ENCODE results near the gene VPS26B.
A peak's percentile ranks its signal among the peaks of the same experiment; 100 is the strongest.

VPS26B gene

GRCh38 chr11:134229126-134229790, 4.8 kb downstream of the VPS26B start:
- no peak for DNase-seq (ENCODE audit: low read depth, low spot score)
- no peak overlapping the region for H3K4me3 ChIP-seq (ENCODE audit: low read length)

GRCh38 chr11:134230339-134230738, 5.9 kb downstream of the VPS26B start:
- DNase-seq (ENCODE audit: low read depth, low spot score), result no peak
- H3K4me3 ChIP-seq (ENCODE audit: low read length), result no peak overlapping the region

GRCh38 chr11:134231958-134232659, 7.6 kb downstream of the VPS26B start:
- H3K4me3 ChIP-seq (ENCODE audit: low read length), result no peak overlapping the region
- no peak for DNase-seq (ENCODE audit: low read depth, low spot score)

DNA sequence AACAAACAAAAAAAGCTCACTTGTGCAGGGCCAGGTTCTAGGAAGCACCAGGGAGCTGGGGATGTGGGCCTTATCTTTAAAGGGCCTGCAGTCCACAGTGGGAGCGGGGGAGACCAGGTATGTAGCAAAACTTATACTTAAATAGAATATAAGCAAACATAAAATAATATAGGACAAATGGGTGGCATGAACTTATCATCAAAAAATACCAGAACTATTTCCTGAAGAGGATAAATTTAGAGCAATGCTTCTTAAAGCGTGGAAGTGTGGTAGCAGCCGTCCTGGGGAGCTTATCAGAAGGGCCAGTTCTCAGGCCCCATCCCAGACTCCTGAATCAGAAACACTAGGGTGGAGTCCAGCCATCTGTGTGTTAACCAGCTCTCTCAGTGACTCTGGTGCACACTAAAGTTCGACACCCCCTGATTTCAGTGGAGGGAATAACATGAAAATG, 9.3 kb downstream of the VPS26B start:
- no peak for DNase-seq (ENCODE audit: low read depth, low spot score)

DNA sequence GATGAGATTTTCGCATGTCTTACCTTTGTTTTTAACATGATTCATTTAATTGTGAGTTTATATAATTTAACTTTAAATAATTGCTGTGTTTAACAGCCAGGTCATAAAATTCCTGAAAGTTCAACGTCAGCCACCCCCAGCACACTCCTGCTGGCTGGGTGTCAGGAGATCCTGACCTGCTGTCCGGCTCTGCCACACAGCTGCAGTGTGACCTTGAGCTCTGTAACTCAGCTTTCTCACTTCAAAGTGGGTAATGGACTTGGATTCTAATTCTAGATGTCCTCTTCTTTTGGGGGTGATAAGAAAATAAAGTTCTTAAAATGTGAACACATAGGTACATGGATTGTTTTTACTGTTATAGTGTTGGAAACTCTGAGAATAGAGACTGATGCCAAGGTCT, 10.9 kb downstream of the VPS26B start:
- no peak for DNase-seq (ENCODE audit: low read depth, low spot score)
- H3K4me3 ChIP-seq (ENCODE audit: low read length), result no peak overlapping the region

More for the DNA sequence above, 9.3 kb downstream of the VPS26B start:
- H3K4me3 ChIP-seq (ENCODE audit: low read length), result no peak overlapping the region

DNA sequence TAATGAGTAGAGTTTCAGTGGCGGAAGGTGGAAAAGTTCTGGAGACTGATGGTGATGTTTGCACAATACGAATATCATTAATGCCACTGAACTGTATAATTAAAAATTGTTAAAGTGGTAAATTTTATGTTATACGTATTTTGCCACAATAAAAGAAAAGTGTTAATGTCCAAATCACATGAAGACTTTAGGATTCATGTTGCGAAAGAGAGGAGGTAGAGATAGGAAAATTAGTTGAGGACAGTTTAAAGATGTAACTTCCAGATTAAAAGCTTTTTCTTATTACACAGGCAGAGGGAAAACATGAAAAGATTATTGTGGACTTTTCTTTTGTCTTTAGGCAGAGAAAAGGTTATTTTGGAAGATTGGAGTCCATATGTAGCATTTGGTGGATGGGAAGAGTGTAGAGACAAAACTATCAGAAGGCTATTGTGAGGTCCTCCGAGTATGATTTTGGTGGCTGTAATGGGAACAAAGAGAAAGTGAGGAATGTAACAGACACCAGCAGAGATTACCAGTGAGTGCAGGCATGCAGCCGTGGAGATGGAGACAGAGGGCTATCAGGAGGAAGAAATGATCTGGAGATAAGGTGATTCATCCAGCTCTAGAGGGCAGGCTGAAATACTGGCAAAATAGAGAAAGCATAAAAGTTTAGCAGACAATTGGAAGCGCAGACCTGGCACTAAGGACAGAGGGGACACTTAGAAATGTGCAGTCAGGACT, 12.5 kb downstream of the VPS26B start:
- DNase-seq (ENCODE audit: low read depth, low spot score), result no peak
- H3K4me3 ChIP-seq (ENCODE audit: low read length), result no peak overlapping the region

- DNase-seq (ENCODE audit: low read depth, low spot score), result no peak
- no peak overlapping the region for H3K4me3 ChIP-seq (ENCODE audit: low read length)
Observed at GRCh38 chr11:134237557-134237922, 13.1 kb downstream of the VPS26B start.

- H3K4me3 ChIP-seq (ENCODE audit: low read length), result no peak overlapping the region
Observed at GRCh38 chr11:134238956-134239355, 14.5 kb downstream of the VPS26B start.

GRCh38 chr11:134240592-134240991, 16.1 kb downstream of the VPS26B start:
- no peak for DNase-seq (ENCODE audit: low read depth, low spot score)
- no peak overlapping the region for H3K4me3 ChIP-seq (ENCODE audit: low read length)

More at GRCh38 chr11:134238956-134239355, 14.5 kb downstream of the VPS26B start:
- DNase-seq (ENCODE audit: low read depth, low spot score), result no peak

GRCh38 chr11:134242376-134242775, 17.9 kb downstream of the VPS26B start:
- H3K4me3 ChIP-seq (ENCODE audit: low read length), result no peak overlapping the region
- no peak for DNase-seq (ENCODE audit: low read depth, low spot score)

GRCh38 chr11:134243913-134244312, 19.4 kb downstream of the VPS26B start:
- DNase-seq (ENCODE audit: low read depth, low spot score), result no peak
- no peak overlapping the region for H3K4me3 ChIP-seq (ENCODE audit: low read length)

GRCh38 chr11:134244593-134244992, 20.1 kb downstream of the VPS26B start:
- DNase-seq (ENCODE audit: low read depth, low spot score), result peak; percentile 45
- H3K4me3 ChIP-seq (ENCODE audit: low read length), result no peak overlapping the region

- no peak overlapping the region for H3K4me3 ChIP-seq (ENCODE audit: low read length)
- DNase-seq (ENCODE audit: low read depth, low spot score), result no peak
Observed at GRCh38 chr11:134245434-134245833, 21.0 kb downstream of the VPS26B start.

- no peak for DNase-seq (ENCODE audit: low read depth, low spot score)
Observed at GRCh38 chr11:134246100-134246499, 21.6 kb downstream of the VPS26B start.

DNA sequence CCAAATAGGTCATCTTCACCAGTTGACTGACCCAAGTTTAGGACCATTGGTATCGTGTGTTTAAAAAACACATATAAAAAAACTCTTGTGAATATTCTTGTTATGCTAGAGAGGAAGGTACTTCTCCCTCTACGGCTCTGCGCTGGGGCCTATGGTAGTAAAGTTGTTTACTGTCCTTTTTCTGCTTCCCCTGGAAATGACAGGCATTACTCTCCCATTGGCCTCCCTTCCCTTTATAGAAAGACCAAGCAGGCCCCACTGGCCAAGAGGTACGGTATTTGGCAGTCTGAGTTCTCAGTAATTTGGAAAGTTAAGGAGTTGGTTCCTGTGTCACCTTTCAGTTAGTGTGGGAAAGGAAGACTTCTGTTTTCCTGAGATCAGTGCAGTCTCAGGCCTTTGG, 22.2 kb downstream of the VPS26B start:
- no peak overlapping the region for H3K4me3 ChIP-seq (ENCODE audit: low read length)
- DNase-seq (ENCODE audit: low read depth, low spot score), result no peak

More at GRCh38 chr11:134246100-134246499, 21.6 kb downstream of the VPS26B start:
- H3K4me3 ChIP-seq (ENCODE audit: low read length), result no peak overlapping the region

DNA sequence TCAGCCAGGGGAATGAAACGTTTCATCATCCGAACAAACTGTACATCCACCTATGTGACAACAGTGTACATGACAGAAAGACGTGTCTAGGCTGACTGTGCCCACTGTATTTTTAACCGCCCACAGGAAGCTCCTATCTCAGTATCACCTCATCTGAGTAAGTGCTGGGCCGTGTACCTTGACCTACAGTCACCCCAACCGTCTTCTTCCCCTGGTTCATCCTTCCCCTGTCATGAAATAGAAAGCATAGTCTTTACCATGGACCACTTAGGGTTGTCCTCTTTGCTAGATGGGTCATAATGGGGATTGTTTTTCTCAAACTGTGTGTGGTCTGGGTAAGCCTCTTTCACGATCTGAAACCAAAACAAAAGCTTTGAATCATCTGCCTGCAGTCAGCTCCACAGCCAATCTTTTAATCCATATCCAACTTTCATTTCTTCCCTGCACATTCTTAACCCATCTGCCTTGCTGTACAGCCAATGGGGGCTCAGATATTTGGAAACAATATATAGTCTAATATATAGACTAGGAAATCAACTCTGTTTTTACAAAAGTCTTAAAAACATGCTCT, 24.5 kb downstream of the VPS26B start:
- no peak for DNase-seq (ENCODE audit: low read depth, low spot score)
- H3K4me3 ChIP-seq (ENCODE audit: low read length), result no peak overlapping the region

DNA sequence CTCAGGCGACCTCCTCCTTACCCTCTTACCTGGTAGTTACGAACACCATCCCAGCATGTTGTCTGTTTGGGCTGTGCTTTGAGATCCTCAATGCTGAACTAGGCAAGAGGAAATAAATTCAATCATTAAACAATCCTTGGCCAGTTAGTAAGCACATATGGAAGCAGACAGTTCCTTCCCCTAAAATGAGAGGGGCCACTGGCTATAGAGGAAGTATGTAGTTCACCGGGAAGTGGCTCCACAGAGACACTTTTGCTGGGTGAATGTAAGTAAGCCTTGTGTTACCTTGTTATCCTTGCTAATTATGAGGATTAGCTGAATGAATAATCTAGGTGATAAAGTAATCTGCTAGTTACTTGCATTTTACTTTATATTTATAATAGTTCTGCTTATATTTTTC, 25.8 kb downstream of the VPS26B start:
- no peak for DNase-seq (ENCODE audit: low read depth, low spot score)

GRCh38 chr11:134250675-134251074, 26.2 kb downstream of the VPS26B start:
- H3K4me3 ChIP-seq (ENCODE audit: low read length), result no peak overlapping the region

More for the DNA sequence above, 25.8 kb downstream of the VPS26B start:
- H3K4me3 ChIP-seq (ENCODE audit: low read length), result no peak overlapping the region

DNA sequence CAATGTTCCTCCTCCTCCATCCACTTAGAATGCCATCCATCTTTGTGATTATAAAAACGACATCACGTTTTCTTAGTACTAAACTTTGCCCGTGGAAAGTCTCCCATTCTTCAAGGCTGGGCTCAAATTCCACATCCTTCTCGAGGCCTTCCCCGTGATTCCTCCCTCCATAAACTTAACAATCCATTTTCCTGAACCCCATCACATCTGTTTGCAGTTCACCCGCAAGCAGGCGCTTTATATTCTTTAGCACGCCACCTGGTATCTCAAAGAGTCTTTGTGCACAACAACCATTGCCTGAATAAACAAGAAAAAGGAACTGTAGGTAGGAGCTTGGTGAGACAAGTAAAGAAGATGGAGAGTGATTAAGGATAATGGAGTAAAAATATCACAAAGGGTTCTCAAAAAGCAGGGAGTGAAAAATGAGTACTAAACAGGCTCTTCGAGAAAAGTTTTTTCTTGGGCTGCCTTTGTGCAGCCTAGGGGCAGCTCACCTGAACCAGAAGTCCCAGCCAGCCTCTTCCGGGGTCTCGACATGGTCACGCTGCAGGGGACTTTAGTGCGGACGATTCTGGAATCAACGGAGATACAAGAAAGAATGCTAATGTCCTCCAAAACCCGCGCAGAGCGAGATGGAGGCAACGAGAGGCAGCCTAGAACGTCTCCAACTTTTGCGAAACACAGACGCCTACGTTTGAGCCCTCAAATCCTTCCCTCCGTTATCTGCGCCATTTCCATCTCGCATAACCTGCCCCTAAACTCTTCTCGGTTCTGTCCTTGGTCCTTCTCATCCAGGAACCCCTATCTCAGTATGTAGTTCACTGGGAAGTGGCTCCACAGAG, 28.1 kb downstream of the VPS26B start:
- H3K4me3 ChIP-seq (ENCODE audit: low read length), result peak overlapping the region; percentile 84
- DNase-seq (ENCODE audit: low read depth, low spot score), result no peak

More at GRCh38 chr11:134250675-134251074, 26.2 kb downstream of the VPS26B start:
- DNase-seq (ENCODE audit: low read depth, low spot score), result no peak

All from Jurkat, Clone E6-1 (cell line).